Transverse colon (tissue), 4 donors: ENCODE data around the gene CLTC.

Experiments
- EP300 ChIP-seq: sonication (generic); formaldehyde crosslinking; IDR thresholded peaks from one replicate; pipeline ENCODE4 v1.6.1; 2017; ENCODE audit warnings: antibody characterized with exemption, low read depth
- POLR2A ChIP-seq: fragments of 450-650 bp; IDR thresholded peaks from one replicate; pipeline ENCODE4 v1.6.1; 2016; ENCODE audit warnings: antibody characterized with exemption, mild to moderate bottlenecking, moderate library complexity
- POLR2AphosphoS5 ChIP-seq, 3 donors: sonication (generic); formaldehyde crosslinking; IDR thresholded peaks; one replicate each; pipeline ENCODE4 v1.6.1; 2016; ENCODE audit warnings: antibody characterized with exemption in 3 of 3
- TF ChIP-seq, protein P1 (sequence below), 5 experiments: fragments of 200-600 bp in 3 of 5; fragments of 450-650 bp in 2 of 5; sonication (generic) in 3 of 5; IDR thresholded peaks; 1 replicate in 2 of 5; 2 replicates in 3 of 5; pipeline ENCODE4 v1.5.1; 2016 to 2017; ENCODE audit warnings: antibody characterized with exemption in 5 of 5, inconsistent platforms in 3 of 5, mild to moderate bottlenecking in 2 of 5, moderate library complexity in 1 of 5

DNA sequence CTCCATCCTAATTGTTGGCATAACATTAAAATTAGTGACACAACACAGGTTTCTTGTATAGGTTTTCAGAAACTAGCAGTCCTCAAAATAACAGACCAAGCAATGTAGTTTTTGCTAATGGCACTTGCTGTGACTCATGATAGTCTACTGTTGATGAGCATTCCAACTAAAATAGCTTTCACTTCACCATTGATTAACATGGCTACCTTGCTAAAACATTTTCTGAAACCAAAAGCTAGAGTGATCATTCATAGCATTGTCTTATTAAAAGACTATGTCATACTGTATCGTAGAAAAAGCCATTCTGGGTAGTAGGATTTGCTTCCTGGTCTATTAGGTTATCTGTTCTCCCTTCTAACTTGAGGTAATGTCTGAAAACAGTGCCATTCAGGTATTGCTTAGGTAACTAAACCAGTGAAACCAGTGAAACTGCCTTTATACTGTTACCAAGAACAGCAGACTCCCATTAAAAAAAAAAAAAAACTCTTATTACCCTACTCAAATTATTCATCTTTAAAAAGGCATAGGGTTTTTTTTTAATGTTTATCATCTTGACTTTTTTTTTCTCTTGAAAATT, 2.5 kb upstream of the CLTC start:
- TF ChIP-seq POLR2A (no peak), EP300 (no peak), POLR2AphosphoS5 (IDR thresholded peaks at IDR 0.05) (no peak)
- TF ChIP-seq, protein P1, sequence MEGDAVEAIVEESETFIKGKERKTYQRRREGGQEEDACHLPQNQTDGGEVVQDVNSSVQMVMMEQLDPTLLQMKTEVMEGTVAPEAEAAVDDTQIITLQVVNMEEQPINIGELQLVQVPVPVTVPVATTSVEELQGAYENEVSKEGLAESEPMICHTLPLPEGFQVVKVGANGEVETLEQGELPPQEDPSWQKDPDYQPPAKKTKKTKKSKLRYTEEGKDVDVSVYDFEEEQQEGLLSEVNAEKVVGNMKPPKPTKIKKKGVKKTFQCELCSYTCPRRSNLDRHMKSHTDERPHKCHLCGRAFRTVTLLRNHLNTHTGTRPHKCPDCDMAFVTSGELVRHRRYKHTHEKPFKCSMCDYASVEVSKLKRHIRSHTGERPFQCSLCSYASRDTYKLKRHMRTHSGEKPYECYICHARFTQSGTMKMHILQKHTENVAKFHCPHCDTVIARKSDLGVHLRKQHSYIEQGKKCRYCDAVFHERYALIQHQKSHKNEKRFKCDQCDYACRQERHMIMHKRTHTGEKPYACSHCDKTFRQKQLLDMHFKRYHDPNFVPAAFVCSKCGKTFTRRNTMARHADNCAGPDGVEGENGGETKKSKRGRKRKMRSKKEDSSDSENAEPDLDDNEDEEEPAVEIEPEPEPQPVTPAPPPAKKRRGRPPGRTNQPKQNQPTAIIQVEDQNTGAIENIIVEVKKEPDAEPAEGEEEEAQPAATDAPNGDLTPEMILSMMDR (IDR thresholded peaks at IDR 0.05), result no peak
